ENCODE measurements around the gene CCDC59. TPM values are rescaled to one million over a fixed set of nuclear protein-coding genes. Genes with fewer than 3 reads are reported as not detected.

CCDC59 gene
- polyA plus RNA-seq (2012; ENCODE audit: insufficient read length, low read depth), result 88.2 TPM

GRCh38 chr12:82358200-82359114, at the start of gene CCDC59, which contains the start of gene METTL25:
CCDC59 (minus strand) TSS chr12:82358387; CDS start chr12:82358376, 11 bp downstream.
METTL25 (plus strand) TSS chr12:82358529; CDS start chr12:82358566, 37 bp downstream.
- TF ChIP-seq FOXP2 (optimal IDR thresholded peaks at IDR 0.05; ENCODE audit: borderline replicate concordance, extremely low read depth, extremely low read length, insufficient read depth) (peak; percentile 49), TAF1 (IDR thresholded peaks at IDR 0.05; ENCODE audit: borderline replicate concordance, insufficient read depth, low read length) (peak; percentile 94), REST (IDR thresholded peaks at IDR 0.05; ENCODE audit: insufficient read depth in 1 of 2, low read depth in 2 of 2, low read length in 2 of 2) (peak in 1 of 2 experiments; percentile 55; a peak in 1 of 4 replicates), POLR2AphosphoS5 (IDR thresholded peaks at IDR 0.05; ENCODE audit: low read depth, low read length) (peak; percentile 83), SIN3A (IDR thresholded peaks at IDR 0.05; ENCODE audit: borderline replicate concordance, insufficient read depth, low read length) (peak; percentile 81; the same call in 1 of the 2 replicates)

- TF ChIP-seq FOXP2 (optimal IDR thresholded peaks at IDR 0.05; ENCODE audit: borderline replicate concordance, extremely low read depth, extremely low read length, insufficient read depth), result no peak
- no peak for TF ChIP-seq SIN3A (IDR thresholded peaks at IDR 0.05; ENCODE audit: borderline replicate concordance, insufficient read depth, low read length)
- no peak for TF ChIP-seq REST (IDR thresholded peaks at IDR 0.05; ENCODE audit: insufficient read depth in 1 of 2, low read depth in 2 of 2, low read length in 2 of 2)
- TF ChIP-seq POLR2AphosphoS5 (IDR thresholded peaks at IDR 0.05; ENCODE audit: low read depth, low read length), result no peak
- TF ChIP-seq TAF1 (IDR thresholded peaks at IDR 0.05; ENCODE audit: borderline replicate concordance, insufficient read depth, low read length), result no peak
These were observed 49.3 kb upstream of the CCDC59 start for GRCh38 chr12:82407481-82407880.

- TF ChIP-seq FOXP2 (optimal IDR thresholded peaks at IDR 0.05; ENCODE audit: borderline replicate concordance, extremely low read depth, extremely low read length, insufficient read depth) (no peak), TAF1 (IDR thresholded peaks at IDR 0.05; ENCODE audit: borderline replicate concordance, insufficient read depth, low read length) (no peak), POLR2AphosphoS5 (IDR thresholded peaks at IDR 0.05; ENCODE audit: low read depth, low read length) (no peak), SIN3A (IDR thresholded peaks at IDR 0.05; ENCODE audit: borderline replicate concordance, insufficient read depth, low read length) (no peak), REST (IDR thresholded peaks at IDR 0.05; ENCODE audit: insufficient read depth in 1 of 2, low read depth in 2 of 2, low read length in 2 of 2) (no peak)
These were observed 48.5 kb upstream of the CCDC59 start for GRCh38 chr12:82406651-82407050.

GRCh38 chr12:82400819-82401218, 42.6 kb upstream of the CCDC59 start:
- TF ChIP-seq REST (IDR thresholded peaks at IDR 0.05; ENCODE audit: insufficient read depth in 1 of 2, low read depth in 2 of 2, low read length in 2 of 2) (no peak), SIN3A (IDR thresholded peaks at IDR 0.05; ENCODE audit: borderline replicate concordance, insufficient read depth, low read length) (no peak), TAF1 (IDR thresholded peaks at IDR 0.05; ENCODE audit: borderline replicate concordance, insufficient read depth, low read length) (no peak), FOXP2 (optimal IDR thresholded peaks at IDR 0.05; ENCODE audit: borderline replicate concordance, extremely low read depth, extremely low read length, insufficient read depth) (no peak), POLR2AphosphoS5 (IDR thresholded peaks at IDR 0.05; ENCODE audit: low read depth, low read length) (no peak)

Data from PFSK-1 (cell line).